B cell (primary cell): Measurements from ENCODE around the gene DPP10. TPM values are rescaled to one million over a fixed set of nuclear protein-coding genes. Genes with fewer than 3 reads are reported as not detected.
"Not testable (repeated sequence)": the region's sequence is repeated elsewhere in the genome, so short reads cannot be mapped to it uniquely, and the experiment has no call there.

Experiments
- ATAC-seq: fragments of 200-7000 bp; cut with Tn5 transposase; one replicate; pipeline ENCODE4 v1.10.0; 2021; ENCODE audit warnings: low read depth, mild to moderate bottlenecking, moderate number of reproducible peaks, moderate library complexity
- CTCF ChIA-PET: fragments of 350-600 bp; sonication (Branson Sonifier 250); formaldehyde crosslinking; loops from one replicate; lab custom pipeline; 2021; ENCODE audit warnings: antibody characterized with exemption, inconsistent platforms; lab: Charles Lee
- POLR2A ChIA-PET: fragments of 350-600 bp; sonication (Branson Sonifier 250); formaldehyde crosslinking; loops from one replicate; lab custom pipeline; 2021; ENCODE audit warnings: antibody characterized with exemption; lab: Charles Lee
- DNase-seq: peaks from one replicate; pipeline ENCODE4 v3.0.0; 2013
- H2AFZ ChIP-seq: 2 replicates; pipeline ENCODE4 v1.6.1; 2012; ENCODE audit warnings: mild to moderate bottlenecking, low read depth, low read length; ENCODE audit not compliant: insufficient read depth, poor library complexity, severe bottlenecking
- H3K27ac ChIP-seq, 2 donors: 1 replicate in 1 of 2; 2 replicates in 1 of 2; pipeline ENCODE4 v1.5.1; 2012 to 2013; ENCODE audit warnings: low read length in 2 of 2, mild to moderate bottlenecking in 2 of 2, moderate library complexity in 1 of 2
- H3K27me3 ChIP-seq, 4 experiments: fragments of 200-600 bp in 1 of 4; sonication (generic) in 1 of 4; replicated peaks in 1 of 4; 1 replicate in 2 of 4; 2 replicates in 2 of 4; pipeline versions ENCODE4 v1.6.1 to v1.7.0; 2013 to 2016; ENCODE audit warnings: low read length in 3 of 4, mild to moderate bottlenecking in 2 of 4, mixed read lengths in 1 of 4, moderate library complexity in 1 of 4; ENCODE audit not compliant: insufficient read depth in 4 of 4, control insufficient read depth in 3 of 4; ENCODE audit errors: control extremely low read depth in 1 of 4
- H3K36me3 ChIP-seq, 2 experiments: replicated peaks in 1 of 2; 1 replicate in 1 of 2; 2 replicates in 1 of 2; pipeline versions ENCODE4 v1.6.1 to v1.7.1; 2013; ENCODE audit warnings: low read length in 1 of 2; ENCODE audit not compliant: insufficient read depth in 2 of 2, control insufficient read depth in 1 of 2; ENCODE audit errors: control extremely low read depth in 1 of 2, extremely low read depth in 1 of 2
- H3K4me1 ChIP-seq, 2 donors: fragments of 200-600 bp in 1 of 2; sonication (generic) in 1 of 2; 1 replicate in 1 of 2; 2 replicates in 1 of 2; pipeline versions ENCODE4 v1.5.1 to v1.6.1; 2013 to 2017; ENCODE audit warnings: low read length in 2 of 2; ENCODE audit not compliant: control insufficient read depth in 2 of 2, insufficient read depth in 2 of 2
- H3K4me2 ChIP-seq: replicated peaks from 2 replicates; pipeline ENCODE3; 2012; ENCODE audit warnings: mild to moderate bottlenecking, low read depth, low read length; ENCODE audit not compliant: poor library complexity, severe bottlenecking
- H3K4me3 ChIP-seq, 5 experiments: fragments of 200-600 bp in 1 of 5; sonication (generic) in 1 of 5; 1 replicate in 3 of 5; 2 replicates in 2 of 5; pipeline versions ENCODE4 v1.5.1 to v1.7.0; 2011 to 2016; ENCODE audit warnings: low read length in 4 of 5, mild to moderate bottlenecking in 4 of 5, low read depth in 2 of 5, control low read depth in 1 of 5, moderate library complexity in 1 of 5; ENCODE audit not compliant: insufficient read depth in 1 of 5; ENCODE audit errors: control extremely low read depth in 1 of 5, extremely low read depth in 1 of 5
- H3K79me2 ChIP-seq: fragments of 200-600 bp; sonication (generic); one replicate; pipeline ENCODE4 v1.6.0; 2016; ENCODE audit warnings: low read length; ENCODE audit not compliant: control insufficient read depth, insufficient read depth
- H3K9ac ChIP-seq: fragments of 200-600 bp; sonication (generic); 2 replicates; pipeline ENCODE4 v1.6.1; 2017; ENCODE audit warnings: mild to moderate bottlenecking, low read length, moderate library complexity
- H3K9me3 ChIP-seq, 3 donors: one replicate each; pipeline versions ENCODE4 v1.6.1 to v1.7.1; 2013; ENCODE audit warnings: low read length in 2 of 3; ENCODE audit not compliant: control insufficient read depth in 2 of 3, insufficient read depth in 1 of 3; ENCODE audit errors: control extremely low read depth in 1 of 3
- H4K20me1 ChIP-seq: 2 replicates; pipeline ENCODE4 v1.6.0; 2012; ENCODE audit warnings: mild to moderate bottlenecking, low read length; ENCODE audit not compliant: insufficient read depth, control insufficient read depth, poor library complexity, severe bottlenecking
- H3K27ac Mint-ChIP-seq: one replicate; pipeline ENCODE4 v1.8.0; 2021; ENCODE audit warnings: mixed read lengths
- H3K27me3 Mint-ChIP-seq: one replicate; pipeline ENCODE4 v1.8.0; 2021; ENCODE audit warnings: mixed read lengths
- H3K4me1 Mint-ChIP-seq: one replicate; pipeline ENCODE4 v1.8.0; 2021; ENCODE audit warnings: mixed read lengths
- H3K4me3 Mint-ChIP-seq: one replicate; pipeline ENCODE4 v1.8.0; 2021; ENCODE audit warnings: mixed read lengths
- H3K9me3 Mint-ChIP-seq: one replicate; pipeline ENCODE4 v1.8.0; 2022; ENCODE audit warnings: mixed read lengths; ENCODE audit not compliant: insufficient read depth
- CTCF ChIP-seq: fragments of 200-600 bp; IDR thresholded peaks from one replicate; pipeline ENCODE4 v1.8.0; 2022; ENCODE audit warnings: antibody characterized with exemption, mild to moderate bottlenecking
- EZH2 ChIP-seq: IDR thresholded peaks from 2 replicates; pipeline ENCODE4 v1.6.1; 2012; ENCODE audit warnings: borderline replicate concordance, low read depth, mild to moderate bottlenecking, moderate library complexity, low read length; ENCODE audit not compliant: insufficient read depth, poor library complexity, severe bottlenecking
- WGBS: methylation state at CpG from one replicate; pipeline ENCODE4 v1.1.5; 2013; ENCODE audit warnings: missing lambda C conversion rate; ENCODE audit not compliant: insufficient coverage; 5-methylcytosine and 5-hydroxymethylcytosine counted together
- intact Hi-C: fragments of 100-400 bp; cut with micrococcal nuclease; formaldehyde crosslinking; loops from one replicate; pipeline ENCODE4 v1.10.0; 2022
- polyA plus RNA-seq: library from polyadenylated mRNA; depleted of rRNA; stranded (reverse); fragments of >200 nt; gene quantifications from 2 replicates; pipeline ENCODE4 v1.2.3, GENCODE V29; 2012
- total RNA-seq, 2 donors: library from RNA; stranded (reverse); fragments of 120-200 nt in 1 of 2; gene quantifications; 1 replicate in 1 of 2; 2 replicates in 1 of 2; pipeline versions ENCODE4 v1.2.3 to v1.2.4, GENCODE V29; 2013 to 2022

The DPP10 gene
- total and polyA plus RNA-seq, 2 donors (not counting 1 experiment from before 2014, with no cell fraction given), result not detected

DNA sequence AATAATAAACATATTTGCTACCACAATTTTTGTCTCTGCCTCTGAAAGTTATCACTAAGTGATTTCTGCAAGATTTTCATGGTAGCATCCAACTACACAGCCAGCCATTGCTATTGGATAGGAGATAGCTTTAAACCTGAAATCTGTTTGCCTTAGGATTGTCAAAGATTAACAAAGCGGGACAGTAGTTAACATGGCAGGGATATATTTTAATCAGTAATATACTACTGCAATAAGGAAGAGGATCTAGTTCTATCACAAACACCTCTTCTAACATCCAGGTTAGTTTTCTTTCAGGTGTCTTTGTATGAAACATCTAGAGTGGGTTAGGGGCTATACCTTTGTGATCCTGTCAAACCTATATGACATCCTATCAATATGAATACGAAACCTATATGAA is 641.3 kb downstream of the DPP10 start:
- Histone ChIP-seq H3K27ac (no peak overlapping the region), H3K9ac (no peak overlapping the region), H2AFZ (no peak overlapping the region), H3K4me1 (no peaks in the 10 kb centered on the region), H3K79me2 (no peaks in the 10 kb centered on the region), H4K20me1 (no peaks in the 10 kb centered on the region), H3K4me3 (no peak overlapping the region), H3K4me2 (no peak overlapping the region), H3K36me3 (no peaks in the 10 kb centered on the region), H3K27me3 (no peaks in the 10 kb centered on the region), H3K9me3 (peaks cover 0 to 5% (median 0%) of the 10 kb centered on the region in 3 donors)
- ATAC-seq, result no peak
- Mint-ChIP-seq H3K4me1 (no peaks in the 10 kb centered on the region), H3K27me3 (no peaks in the 10 kb centered on the region), H3K9me3 (no peaks in the 10 kb centered on the region), H3K4me3 (no peak overlapping the region), H3K27ac (no peak overlapping the region)
- WGBS, result no CpG with 5 or more reads among the region's 2 CpGs
- no peak for DNase-seq
- intact Hi-C loops, result no loop called here
- TF ChIP-seq CTCF (no peak), EZH2 (no peak)
- CTCF ChIA-PET, result no interaction called here
- POLR2A ChIA-PET, result no interaction called here

DNA sequence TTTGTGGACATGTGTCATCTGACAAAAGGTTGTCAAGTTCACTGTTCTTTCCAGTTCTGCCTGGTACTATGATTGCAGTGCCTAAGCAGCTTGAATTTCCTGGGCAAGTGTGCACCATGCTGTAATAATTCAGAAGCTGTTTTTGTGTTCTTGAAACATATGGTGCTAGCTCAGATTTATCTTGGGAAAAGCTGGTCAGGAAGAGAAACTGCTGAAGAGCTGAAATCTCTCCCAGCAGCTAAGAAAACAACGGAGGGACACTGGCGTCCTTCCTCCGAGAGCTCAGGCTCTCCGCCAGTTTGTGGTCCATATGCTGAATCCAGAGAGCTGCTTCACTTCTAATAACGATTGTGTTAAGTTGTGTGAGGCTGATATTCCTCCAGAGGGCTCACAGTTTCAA is 642.0 kb downstream of the DPP10 start:
- H3K27ac Mint-ChIP-seq, result no peak overlapping the region
- no peak overlapping the region for H3K27ac ChIP-seq
- no peak overlapping the region for H2AFZ ChIP-seq
- no peaks in the 10 kb centered on the region for H3K4me1 ChIP-seq
- ATAC-seq, result no peak
- no peaks in the 10 kb centered on the region for H3K79me2 ChIP-seq
- no peak for DNase-seq
- ChIA-PET POLR2A (no interaction called here), CTCF (no interaction called here)
- WGBS, result 86% methylated on average over 4 of the region's 5 CpGs
- TF ChIP-seq EZH2 (no peak), CTCF (no peak)
- peaks cover 0 to 5% (median 0%) of the 10 kb centered on the region in 3 donors for H3K9me3 ChIP-seq
- no peak overlapping the region for H3K4me3 ChIP-seq
- no peak overlapping the region for H3K9ac ChIP-seq
- H3K4me2 ChIP-seq, result no peak overlapping the region
- no peak overlapping the region for H3K4me3 Mint-ChIP-seq
- no peaks in the 10 kb centered on the region for H4K20me1 ChIP-seq
- H3K27me3 Mint-ChIP-seq, result no peaks in the 10 kb centered on the region
- intact Hi-C loops, result no loop called here
- H3K4me1 Mint-ChIP-seq, result no peaks in the 10 kb centered on the region
- H3K27me3 ChIP-seq, result no peaks in the 10 kb centered on the region
- no peaks in the 10 kb centered on the region for H3K36me3 ChIP-seq
- no peaks in the 10 kb centered on the region for H3K9me3 Mint-ChIP-seq

GRCh38 chr2:115086051-115086620 is 643.7 kb downstream of the DPP10 start:
- DNase-seq, H3K79me2 ChIP-seq, intact Hi-C loops, CTCF ChIA-PET, ATAC-seq, H3K4me2 ChIP-seq, H3K9ac ChIP-seq, POLR2A ChIA-PET, H2AFZ ChIP-seq, H3K4me3 Mint-ChIP-seq, H3K9me3 Mint-ChIP-seq, H3K27ac Mint-ChIP-seq, H3K27ac ChIP-seq, H4K20me1 ChIP-seq, H3K4me1 Mint-ChIP-seq, H3K27me3 ChIP-seq, H3K27me3 Mint-ChIP-seq, H3K36me3 ChIP-seq, H3K9me3 ChIP-seq, H3K4me3 ChIP-seq, H3K4me1 ChIP-seq: not testable (repeated sequence)
- 100% methylated on average over 1 of the region's 8 CpGs for WGBS
